ENCODE measurements around the gene TAF8. TPM values are rescaled to one million over a fixed set of nuclear protein-coding genes. Genes with fewer than 3 reads are reported as not detected.

TAF8 gene
- total RNA-seq, 1 experiment from 2014 or later = 35.5 TPM

- H3K9me3 ChIP-seq (ENCODE audit: control insufficient read depth, insufficient read depth, low read depth, low read length) = no peaks in the 10 kb centered on the region
- POLR2A ChIA-PET = no interaction called here
- ATAC-seq = no peak
- H3K27me3 ChIP-seq (ENCODE audit: control insufficient read depth, insufficient read depth, low read length) = no peaks in the 10 kb centered on the region
- intact Hi-C loops (cut with micrococcal nuclease; ENCODE audit: unreplicated experiment) = no loop called here
- H3K4me1 ChIP-seq (ENCODE audit: control insufficient read depth, insufficient read depth, low read length) = peaks cover 10% of the 10 kb centered on the region
- in situ Hi-C loops (cut with HindIII; ENCODE audit: low pct_unique_long_range_greater_than_20kb, low sequenced_read_pairs) = no loop called here
- no peak overlapping the region for H3K27ac ChIP-seq (ENCODE audit: low read length)
- no peak for DNase-seq (ENCODE audit: low read depth, low spot score)
- no TSS peak for BruUV-seq (replicated peaks)
- CTCF ChIA-PET = interaction anchor here (0.6 kb wide), 2 partner anchors 84 to 133 kb away, joined by 7 read pairs; no protein-coding TSS in a partner anchor
- TF ChIP-seq SIN3A (IDR thresholded peaks at IDR 0.05; ENCODE audit: borderline replicate concordance, insufficient read depth, low read depth, low read length) (no peak), CTCF (IDR thresholded peaks at IDR 0.05) (no peak), REST (IDR thresholded peaks at IDR 0.05; ENCODE audit: insufficient read depth in 1 of 2, low read depth in 2 of 2, low read length in 1 of 2) (no peak), TCF7L2 (IDR thresholded peaks at IDR 0.05; ENCODE audit: low read depth, low read length) (no peak), POLR2AphosphoS5 (IDR thresholded peaks at IDR 0.05; ENCODE audit: low read depth, low read length) (no peak)
- H3K4me3 ChIP-seq (ENCODE audit: low read depth in 2 of 2, low read length in 2 of 2) = no peak overlapping the region
- no peaks in the 10 kb centered on the region for H3K36me3 ChIP-seq (ENCODE audit: control insufficient read depth, insufficient read depth, low read length)
Measured at GRCh38 chr6:42090819-42091717, 40.7 kb downstream of the TAF8 start.

- CTCF ChIA-PET = interaction anchor here (0.6 kb wide), 2 partner anchors 84 to 134 kb away, joined by 7 read pairs; no protein-coding TSS in a partner anchor
- Histone ChIP-seq H3K27ac (ENCODE audit: low read length) (no peak overlapping the region), H3K36me3 (ENCODE audit: control insufficient read depth, insufficient read depth, low read length) (no peaks in the 10 kb centered on the region), H3K4me1 (ENCODE audit: control insufficient read depth, insufficient read depth, low read length) (peaks cover 10% of the 10 kb centered on the region), H3K27me3 (ENCODE audit: control insufficient read depth, insufficient read depth, low read length) (no peaks in the 10 kb centered on the region), H3K4me3 (ENCODE audit: low read depth in 2 of 2, low read length in 2 of 2) (no peak overlapping the region), H3K9me3 (ENCODE audit: control insufficient read depth, insufficient read depth, low read depth, low read length) (no peaks in the 10 kb centered on the region)
- ATAC-seq = no peak
- intact Hi-C loops (cut with micrococcal nuclease; ENCODE audit: unreplicated experiment) (no loop called here), in situ Hi-C loops (cut with HindIII; ENCODE audit: low pct_unique_long_range_greater_than_20kb, low sequenced_read_pairs) (no loop called here)
- POLR2A ChIA-PET = no interaction called here
- no peak for TF ChIP-seq SIN3A (IDR thresholded peaks at IDR 0.05; ENCODE audit: borderline replicate concordance, insufficient read depth, low read depth, low read length)
- TF ChIP-seq POLR2AphosphoS5 (IDR thresholded peaks at IDR 0.05; ENCODE audit: low read depth, low read length) = no peak
- TF ChIP-seq CTCF (IDR thresholded peaks at IDR 0.05) = no peak
- TF ChIP-seq TCF7L2 (IDR thresholded peaks at IDR 0.05; ENCODE audit: low read depth, low read length) = no peak
- TF ChIP-seq REST (IDR thresholded peaks at IDR 0.05; ENCODE audit: insufficient read depth in 1 of 2, low read depth in 2 of 2, low read length in 1 of 2) = no peak
- BruUV-seq (replicated peaks) = no TSS peak
- DNase-seq (ENCODE audit: low read depth, low spot score) = no peak
Measured at GRCh38 chr6:42091718-42092023, 41.3 kb downstream of the TAF8 start.

All from Panc1 (cell line).